Lung (tissue), 12 donors: ENCODE measurements around the gene ATG2A. TPM values are rescaled to one million over a fixed set of nuclear protein-coding genes. Genes with fewer than 3 reads are reported as not detected.

Source experiments
- ATAC-seq: fragments of 200-7000 bp; cut with Tn5 transposase; one replicate; pipeline ENCODE4 v1.9.1; 2020; ENCODE audit warnings: moderate number of reproducible peaks; ENCODE audit not compliant: insufficient read depth, low FRiP score
- DNase-seq, 3 donors: peaks; one replicate each; pipeline ENCODE4 v3.0.0-alpha.2; 2013 to 2017
- H3K27ac ChIP-seq, 2 donors: one replicate each; pipeline ENCODE4 v1.5.1; 2013; ENCODE audit warnings: mild to moderate bottlenecking in 2 of 2, moderate library complexity in 2 of 2, control low read depth in 1 of 2, inconsistent platforms in 1 of 2, low read depth in 1 of 2, low read length in 1 of 2
- H3K27me3 ChIP-seq, 3 donors: one replicate each; pipeline ENCODE4 v1.5.1; 2013; ENCODE audit warnings: low read length in 2 of 3; ENCODE audit not compliant: control insufficient read depth in 3 of 3, insufficient read depth in 3 of 3
- H3K36me3 ChIP-seq, 4 donors: one replicate each; pipeline ENCODE4 v1.5.1; 2013; ENCODE audit warnings: low read length in 4 of 4, mild to moderate bottlenecking in 1 of 4, moderate library complexity in 1 of 4; ENCODE audit not compliant: control insufficient read depth in 4 of 4, insufficient read depth in 4 of 4
- H3K4me1 ChIP-seq, 5 donors: one replicate each; pipeline ENCODE4 v1.5.1; 2013; ENCODE audit warnings: low read length in 5 of 5, mild to moderate bottlenecking in 2 of 5, moderate library complexity in 1 of 5; ENCODE audit not compliant: control insufficient read depth in 5 of 5, insufficient read depth in 5 of 5
- H3K4me3 ChIP-seq: one replicate; pipeline ENCODE4 v1.5.1; 2013; ENCODE audit warnings: mild to moderate bottlenecking, control low read depth, moderate library complexity
- H3K9ac ChIP-seq, 2 donors: one replicate each; pipeline ENCODE4 v1.5.1; 2013; ENCODE audit warnings: low read length in 2 of 2, control low read depth in 1 of 2; ENCODE audit not compliant: insufficient read depth in 1 of 2
- H3K9me3 ChIP-seq, 4 donors: one replicate each; pipeline ENCODE4 v1.5.1; 2013; ENCODE audit warnings: low read length in 3 of 4, mild to moderate bottlenecking in 1 of 4, moderate library complexity in 1 of 4; ENCODE audit not compliant: control insufficient read depth in 4 of 4, insufficient read depth in 3 of 4
- whole genome bisulfite sequencing, 2 donors: extraction: QIAGEN DNeasy Blood & Tissue Kit; methylation state at CpG; one replicate each; pipeline ENCODE4 v1.1.7; 2013; 5-methylcytosine and 5-hydroxymethylcytosine counted together
- polyA plus RNA-seq, 2 donors: library from polyadenylated mRNA; stranded (reverse); fragments of 200-250 nt; gene quantifications; one replicate each; pipeline ENCODE4 v1.2.1, GENCODE V29; 2013
- total RNA-seq, 2 donors: library from RNA; depleted of rRNA in 1 of 2; stranded (reverse); fragments of >200 nt in 1 of 2; gene quantifications; one replicate each; pipeline ENCODE4 v1.2.1, GENCODE V29; 2014 to 2021
- TF ChIP-seq, protein P1 (sequence below): IDR thresholded peaks from 2 replicates; pipeline ENCODE4 v1.5.1; 2012; ENCODE audit warnings: mild to moderate bottlenecking; ENCODE audit errors: control extremely low read depth, extremely low read depth
- donor health status: control.
- donor health status: control.
- donor health status: Bipolar disorder and iron deficiency.
- donor health status: healthy.
- donor health status: DM: yes; HTN: yes; CAD: no.

ATG2A gene
- total and polyA plus RNA-seq, 4 donors: 17.4 to 32.5 (median 21.0) TPM

DNA sequence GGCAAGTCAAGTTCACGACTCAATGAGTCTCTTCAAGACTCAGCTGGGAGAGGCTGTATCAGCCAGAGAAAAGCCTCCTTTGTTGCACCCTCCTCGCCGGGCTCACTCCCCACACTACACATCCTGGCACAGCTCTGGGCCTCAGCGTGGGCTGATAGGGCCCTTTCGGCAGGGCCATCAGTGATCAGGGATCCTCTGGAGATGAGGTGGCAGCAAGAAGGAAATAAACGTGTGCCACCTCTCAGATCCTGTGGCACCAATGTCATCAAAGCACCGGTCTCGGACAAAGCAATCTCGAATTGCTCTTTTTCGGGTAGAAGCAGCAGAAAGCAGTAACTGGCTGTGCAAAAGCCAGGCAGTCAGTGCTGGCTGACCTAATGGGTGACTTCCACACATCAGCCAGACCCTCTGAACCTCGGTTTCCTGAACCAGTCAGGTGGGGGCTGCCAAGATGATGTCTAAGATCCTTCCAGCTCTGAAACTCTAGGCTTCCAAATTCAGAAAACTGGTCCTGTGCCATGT, 40.7 kb downstream of the ATG2A start:
- Histone ChIP-seq H3K9me3 (peaks cover 0 to 3% (median 0%) of the 10 kb centered on the region in 4 donors), H3K4me3 (peak overlapping the region; percentile 93), H3K27me3 (no peaks in the 10 kb centered on the region), H3K9ac (peak overlapping the region in 1 of 2 donors; percentile 38), H3K36me3 (peaks cover 4 to 28% (median 17%) of the 10 kb centered on the region in 4 donors), H3K27ac (peak overlapping the region; percentile 69 to 90), H3K4me1 (peaks cover 6 to 42% (median 19%) of the 10 kb centered on the region in 5 donors)
- DNase-seq (no peak), ATAC-seq (no peak)
- TF ChIP-seq, protein P1, sequence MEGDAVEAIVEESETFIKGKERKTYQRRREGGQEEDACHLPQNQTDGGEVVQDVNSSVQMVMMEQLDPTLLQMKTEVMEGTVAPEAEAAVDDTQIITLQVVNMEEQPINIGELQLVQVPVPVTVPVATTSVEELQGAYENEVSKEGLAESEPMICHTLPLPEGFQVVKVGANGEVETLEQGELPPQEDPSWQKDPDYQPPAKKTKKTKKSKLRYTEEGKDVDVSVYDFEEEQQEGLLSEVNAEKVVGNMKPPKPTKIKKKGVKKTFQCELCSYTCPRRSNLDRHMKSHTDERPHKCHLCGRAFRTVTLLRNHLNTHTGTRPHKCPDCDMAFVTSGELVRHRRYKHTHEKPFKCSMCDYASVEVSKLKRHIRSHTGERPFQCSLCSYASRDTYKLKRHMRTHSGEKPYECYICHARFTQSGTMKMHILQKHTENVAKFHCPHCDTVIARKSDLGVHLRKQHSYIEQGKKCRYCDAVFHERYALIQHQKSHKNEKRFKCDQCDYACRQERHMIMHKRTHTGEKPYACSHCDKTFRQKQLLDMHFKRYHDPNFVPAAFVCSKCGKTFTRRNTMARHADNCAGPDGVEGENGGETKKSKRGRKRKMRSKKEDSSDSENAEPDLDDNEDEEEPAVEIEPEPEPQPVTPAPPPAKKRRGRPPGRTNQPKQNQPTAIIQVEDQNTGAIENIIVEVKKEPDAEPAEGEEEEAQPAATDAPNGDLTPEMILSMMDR: no peak
- 41 to 43% methylated on average over 11 of the region's 11 CpGs for WGBS, 2 donors

GRCh38 chr11:64875369-64876228, 41.4 kb downstream of the ATG2A start:
- ATAC-seq (no peak), DNase-seq (no peak)
- H3K36me3 ChIP-seq: peaks cover 4 to 28% (median 21%) of the 10 kb centered on the region in 4 donors
- 59 to 62% methylated on average over 17 of the region's 17 CpGs for WGBS, 2 donors
- no peak overlapping the region for H3K4me3 ChIP-seq
- TF ChIP-seq, protein P1: no peak
- peaks cover 0 to 3% (median 0%) of the 10 kb centered on the region in 4 donors for H3K9me3 ChIP-seq
- no peaks in the 10 kb centered on the region for H3K27me3 ChIP-seq
- H3K4me1 ChIP-seq: peaks cover 12 to 48% (median 26%) of the 10 kb centered on the region in 5 donors
- peak overlapping the region in 1 of 2 donors; percentile 38 for H3K9ac ChIP-seq
- peak overlapping the region in 1 of 2 donors; percentile 90 for H3K27ac ChIP-seq

- H3K27ac ChIP-seq: peak overlapping the region in 1 of 2 donors; percentile 37
- DNase-seq (no peak), ATAC-seq (no peak)
- H3K27me3 ChIP-seq: no peaks in the 10 kb centered on the region
- H3K9ac ChIP-seq: no peak overlapping the region
- no peak overlapping the region for H3K4me3 ChIP-seq
- peaks cover 4 to 28% (median 21%) of the 10 kb centered on the region in 4 donors for H3K36me3 ChIP-seq
- peaks cover 20 to 58% (median 35%) of the 10 kb centered on the region in 5 donors for H3K4me1 ChIP-seq
- peaks cover 0 to 3% (median 0%) of the 10 kb centered on the region in 4 donors for H3K9me3 ChIP-seq
- TF ChIP-seq, protein P1: no peak
- 66 to 72% methylated on average over 29 of the region's 29 CpGs for WGBS, 2 donors
Measured at GRCh38 chr11:64874308-64875240, 42.4 kb downstream of the ATG2A start.
